GM18502 (cell line): Measurements from ENCODE around the gene AKR7A2.
A peak's percentile ranks its signal among the peaks of the same experiment; 100 is the strongest.

Source experiments
- ATAC-seq: cut with Tn5 transposase; IDR thresholded peaks from one replicate; pipeline ENCODE4 v1.9.1; 2021; ENCODE audit warnings: mild to moderate bottlenecking; ENCODE audit not compliant: unreplicated experiment, poor library complexity

Gene AKR7A2

GRCh38 chr1:19327301-19327700 lies 15.4 kb upstream of the AKR7A2 start:
- no peak for ATAC-seq

GRCh38 chr1:19326748-19327065 lies 14.8 kb upstream of the AKR7A2 start:
- no peak for ATAC-seq

GRCh38 chr1:19325958-19326747 lies 14.2 kb upstream of the AKR7A2 start:
- no peak for ATAC-seq

GRCh38 chr1:19325368-19325957 lies 13.5 kb upstream of the AKR7A2 start:
- no peak for ATAC-seq

- ATAC-seq: no peak
Observed at GRCh38 chr1:19324665-19324990, 12.7 kb upstream of the AKR7A2 start.

- ATAC-seq: no peak
Observed at GRCh38 chr1:19323987-19324664, 12.2 kb upstream of the AKR7A2 start.

- no peak for ATAC-seq
Observed at GRCh38 chr1:19322481-19322880, 10.5 kb upstream of the AKR7A2 start.

GRCh38 chr1:19321071-19321470 lies 9.1 kb upstream of the AKR7A2 start:
- no peak for ATAC-seq

- ATAC-seq: no peak
Observed at GRCh38 chr1:19319196-19319595, 7.3 kb upstream of the AKR7A2 start.

GRCh38 chr1:19317126-19317910 lies 5.4 kb upstream of the AKR7A2 start:
- no peak for ATAC-seq

- ATAC-seq: peak; percentile 35
Observed at GRCh38 chr1:19315378-19316198, 3.6 kb upstream of the AKR7A2 start.

- no peak for ATAC-seq
Observed at GRCh38 chr1:19313961-19314882, 2.3 kb upstream of the AKR7A2 start.

GRCh38 chr1:19313636-19313959 lies 1.7 kb upstream of the AKR7A2 start:
- no peak for ATAC-seq

- peak; percentile 18 for ATAC-seq
Observed at GRCh38 chr1:19312782-19313635, 1.1 kb upstream of the AKR7A2 start.

GRCh38 chr1:19311503-19311930 lies 427 bp downstream of the AKR7A2 start:
- ATAC-seq: no peak

- no peak for ATAC-seq
Observed at GRCh38 chr1:19310720-19311502, 1.0 kb downstream of the AKR7A2 start.

- no peak for ATAC-seq
Observed at GRCh38 chr1:19310061-19310460, 1.9 kb downstream of the AKR7A2 start.
